Measurements from ENCODE around the gene TLE6.
A peak's percentile ranks its signal among the peaks of the same experiment; 100 is the strongest.

The TLE6 gene

DNA sequence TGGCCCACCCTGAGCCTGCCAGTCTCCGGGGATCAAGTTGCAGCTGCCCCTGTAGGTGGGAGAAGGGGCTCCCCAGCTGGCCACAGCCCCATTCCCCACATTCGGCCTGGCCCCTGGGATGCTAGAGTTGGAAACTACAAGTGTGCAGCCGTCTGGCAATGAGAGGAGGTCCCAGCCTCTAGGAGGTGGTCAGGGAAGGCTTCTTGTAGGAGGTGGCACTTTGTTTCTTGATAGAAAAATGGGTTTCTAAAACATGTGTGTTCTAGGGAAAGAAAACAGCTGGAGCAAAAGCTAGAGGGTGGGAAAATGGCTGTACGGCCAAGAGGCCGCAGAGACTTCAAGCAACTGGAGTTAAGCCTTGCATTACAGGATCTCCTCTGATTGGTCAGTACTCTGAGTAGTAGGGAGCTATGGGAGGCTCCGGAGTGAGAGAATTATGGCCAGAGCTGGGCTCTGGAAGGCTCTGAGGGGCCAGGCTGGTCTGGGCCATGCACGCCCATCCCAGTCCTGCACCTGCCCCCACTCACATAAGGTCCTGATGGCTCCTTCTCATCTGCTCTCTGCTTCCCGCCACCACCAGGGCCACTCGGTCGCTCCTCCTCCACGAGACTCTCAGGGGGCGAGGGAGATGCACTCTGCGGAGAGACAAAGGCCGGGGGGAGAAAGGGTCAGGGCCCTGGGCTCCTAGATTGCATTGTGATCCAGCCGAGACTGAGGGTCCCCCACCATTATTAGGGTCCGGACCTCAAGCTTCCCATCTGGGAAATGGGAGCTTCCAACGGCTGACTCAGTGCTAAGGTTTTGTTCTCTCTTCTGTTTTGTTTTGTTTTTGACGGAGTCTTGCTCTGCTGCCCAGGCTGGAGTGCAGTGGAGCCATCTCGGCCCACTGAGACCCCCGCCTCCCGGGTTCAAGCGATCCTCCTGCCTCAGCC lies 38.0 kb downstream of the TLE6 start:
- WGBS, 2 experiments (ENCODE audit: insufficient coverage in 2 of 2), result 90 to 92% methylated on average over 19 to 21 of the region's 22 CpGs
- Histone ChIP-seq H3K36me3 (ENCODE audit: control insufficient read depth, insufficient read depth, low read length) (no peaks in the 10 kb centered on the region), H3K4me1 (ENCODE audit: control insufficient read depth, insufficient read depth, low read length, poor library complexity, severe bottlenecking) (no peaks in the 10 kb centered on the region), H3K9me3 (ENCODE audit: control insufficient read depth, low read length) (no peaks in the 10 kb centered on the region), H3K4me3 (ENCODE audit: extremely low read depth, insufficient read depth, low read length, poor library complexity, severe bottlenecking) (no peak overlapping the region), H3K27ac (ENCODE audit: low read depth, low read length, severe bottlenecking) (no peak overlapping the region)

DNA sequence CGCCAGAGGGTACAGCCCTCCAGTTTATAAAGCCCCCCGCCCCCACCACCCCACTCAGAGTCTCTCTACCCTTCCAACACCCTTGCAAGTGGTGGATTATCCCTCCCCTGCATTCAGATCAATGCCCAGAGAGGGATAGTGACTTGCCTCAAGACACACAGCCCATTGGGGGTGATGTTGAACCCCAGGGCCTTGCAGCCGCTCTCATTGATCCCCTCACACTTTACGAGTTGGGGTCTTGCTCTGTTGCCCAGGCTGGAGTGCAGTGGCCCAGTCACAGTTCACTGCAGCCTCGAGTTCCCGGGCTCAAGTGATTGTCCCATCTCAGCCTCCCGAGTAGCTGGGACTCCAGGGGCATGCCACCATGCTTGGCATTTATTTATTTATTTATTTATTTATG lies 40.6 kb downstream of the TLE6 start:
- WGBS, 2 experiments (ENCODE audit: insufficient coverage in 2 of 2), result 80 to 100% methylated on average over 2 to 3 of the region's 7 CpGs
- H3K36me3 ChIP-seq (ENCODE audit: control insufficient read depth, insufficient read depth, low read length), result no peaks in the 10 kb centered on the region
- no peak overlapping the region for H3K27ac ChIP-seq (ENCODE audit: low read depth, low read length, severe bottlenecking)
- H3K4me1 ChIP-seq (ENCODE audit: control insufficient read depth, insufficient read depth, low read length, poor library complexity, severe bottlenecking), result no peaks in the 10 kb centered on the region
- no peak overlapping the region for H3K4me3 ChIP-seq (ENCODE audit: extremely low read depth, insufficient read depth, low read length, poor library complexity, severe bottlenecking)
- H3K9me3 ChIP-seq (ENCODE audit: control insufficient read depth, low read length), result no peaks in the 10 kb centered on the region

DNA sequence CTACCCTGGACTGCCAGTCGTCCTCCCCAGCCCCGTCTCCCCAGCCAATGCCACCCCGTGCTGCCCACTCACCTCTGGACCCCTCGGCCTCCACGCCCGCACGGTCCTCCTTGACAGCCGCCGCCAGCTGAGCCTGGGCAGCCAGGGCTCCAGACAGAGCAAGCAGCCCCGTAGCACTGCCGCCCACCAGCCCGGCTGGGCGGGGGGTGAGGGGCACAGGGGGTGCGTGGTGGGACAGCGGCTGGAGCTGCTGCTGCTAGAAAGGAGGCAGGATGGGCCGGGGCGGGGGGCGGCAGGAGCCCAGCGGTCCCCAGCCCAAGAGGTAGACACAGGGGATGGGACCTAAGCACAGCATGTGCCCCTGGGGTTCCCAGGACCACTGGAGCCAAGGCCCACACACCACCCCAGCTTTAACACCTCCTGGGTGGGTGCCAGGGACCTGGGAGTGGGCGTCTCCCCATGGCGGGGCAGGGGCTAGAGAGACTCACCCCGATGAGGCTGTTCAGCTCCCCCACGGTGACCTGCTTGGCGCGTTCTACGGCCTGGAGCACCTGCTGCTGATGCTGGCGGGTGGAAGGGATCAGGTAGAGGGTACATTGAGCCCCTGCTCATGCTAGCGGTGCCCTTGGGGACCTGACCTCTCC lies 42.0 kb downstream of the TLE6 start:
- peaks cover 1% of the 10 kb centered on the region for H3K4me1 ChIP-seq (ENCODE audit: control insufficient read depth, insufficient read depth, low read length, poor library complexity, severe bottlenecking)
- no peaks in the 10 kb centered on the region for H3K9me3 ChIP-seq (ENCODE audit: control insufficient read depth, low read length)
- H3K36me3 ChIP-seq (ENCODE audit: control insufficient read depth, insufficient read depth, low read length), result no peaks in the 10 kb centered on the region
- 85 to 89% methylated on average over 13 to 21 of the region's 28 CpGs for WGBS, 2 experiments (ENCODE audit: insufficient coverage in 2 of 2)
- no peak overlapping the region for H3K4me3 ChIP-seq (ENCODE audit: extremely low read depth, insufficient read depth, low read length, poor library complexity, severe bottlenecking)
- no peak overlapping the region for H3K27ac ChIP-seq (ENCODE audit: low read depth, low read length, severe bottlenecking)

DNA sequence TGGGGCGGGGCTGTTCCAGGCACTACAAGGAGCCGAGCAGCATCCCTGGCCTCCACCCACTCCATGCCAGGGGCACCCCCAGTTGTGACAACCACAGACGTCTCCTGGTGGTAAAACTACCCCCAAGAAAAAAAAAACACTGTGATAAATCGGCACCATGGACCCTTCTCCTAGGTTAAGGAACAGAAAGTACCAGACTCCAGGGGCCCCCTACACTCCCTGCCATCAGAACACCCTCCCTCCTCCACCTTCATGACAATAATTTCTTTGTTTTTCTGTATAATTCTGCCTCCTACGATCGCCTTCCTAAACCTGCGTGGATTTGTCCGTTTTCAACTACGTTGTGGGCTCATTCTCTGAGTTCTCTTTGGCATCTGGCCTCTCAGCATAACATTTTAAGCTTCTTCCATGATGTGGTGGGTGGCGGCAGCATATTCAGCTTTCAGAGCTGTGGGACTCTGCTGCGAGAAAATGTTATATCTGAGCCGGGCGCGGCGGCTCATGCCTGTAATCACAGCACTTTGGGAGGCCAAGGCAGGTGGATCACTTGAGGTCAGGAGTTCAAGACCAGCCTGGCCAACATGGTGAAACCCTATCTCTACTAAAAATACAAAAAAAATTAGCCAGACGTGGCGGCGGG lies 43.1 kb downstream of the TLE6 start:
- 81 to 86% methylated on average over 14 to 17 of the region's 18 CpGs for WGBS, 2 experiments (ENCODE audit: insufficient coverage in 2 of 2)
- H3K27ac ChIP-seq (ENCODE audit: low read depth, low read length, severe bottlenecking), result no peak overlapping the region
- no peak overlapping the region for H3K4me3 ChIP-seq (ENCODE audit: extremely low read depth, insufficient read depth, low read length, poor library complexity, severe bottlenecking)
- no peaks in the 10 kb centered on the region for H3K36me3 ChIP-seq (ENCODE audit: control insufficient read depth, insufficient read depth, low read length)
- H3K4me1 ChIP-seq (ENCODE audit: control insufficient read depth, insufficient read depth, low read length, poor library complexity, severe bottlenecking), result peaks cover 10% of the 10 kb centered on the region
- H3K9me3 ChIP-seq (ENCODE audit: control insufficient read depth, low read length), result no peaks in the 10 kb centered on the region

DNA sequence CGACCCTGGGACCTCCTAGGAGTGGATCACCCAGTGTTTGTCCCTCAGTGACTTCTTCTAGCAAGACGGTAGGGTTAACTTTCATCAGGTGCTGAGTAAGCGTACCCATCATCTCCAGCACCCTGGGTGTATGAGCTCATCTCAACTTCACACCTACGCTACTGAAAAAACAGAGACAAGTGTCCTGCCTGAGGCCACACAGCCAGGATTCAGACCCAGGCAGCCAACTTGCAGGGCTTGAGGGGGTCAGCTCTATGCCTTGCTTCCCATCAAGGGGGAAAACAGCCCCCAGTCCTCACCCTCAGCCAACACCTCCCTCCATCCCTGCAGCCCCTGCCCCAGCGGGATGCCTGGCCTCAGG lies 47.1 kb downstream of the TLE6 start:
- Histone ChIP-seq H3K4me3 (ENCODE audit: extremely low read depth, insufficient read depth, low read length, poor library complexity, severe bottlenecking) (no peak overlapping the region), H3K9me3 (ENCODE audit: control insufficient read depth, low read length) (peaks cover 6% of the 10 kb centered on the region), H3K36me3 (ENCODE audit: control insufficient read depth, insufficient read depth, low read length) (no peaks in the 10 kb centered on the region), H3K4me1 (ENCODE audit: control insufficient read depth, insufficient read depth, low read length, poor library complexity, severe bottlenecking) (peaks cover 15% of the 10 kb centered on the region), H3K27ac (ENCODE audit: low read depth, low read length, severe bottlenecking) (no peak overlapping the region)
- WGBS, 2 experiments (ENCODE audit: insufficient coverage in 2 of 2), result 10 to 20% methylated on average over 3 to 4 of the region's 5 CpGs

DNA sequence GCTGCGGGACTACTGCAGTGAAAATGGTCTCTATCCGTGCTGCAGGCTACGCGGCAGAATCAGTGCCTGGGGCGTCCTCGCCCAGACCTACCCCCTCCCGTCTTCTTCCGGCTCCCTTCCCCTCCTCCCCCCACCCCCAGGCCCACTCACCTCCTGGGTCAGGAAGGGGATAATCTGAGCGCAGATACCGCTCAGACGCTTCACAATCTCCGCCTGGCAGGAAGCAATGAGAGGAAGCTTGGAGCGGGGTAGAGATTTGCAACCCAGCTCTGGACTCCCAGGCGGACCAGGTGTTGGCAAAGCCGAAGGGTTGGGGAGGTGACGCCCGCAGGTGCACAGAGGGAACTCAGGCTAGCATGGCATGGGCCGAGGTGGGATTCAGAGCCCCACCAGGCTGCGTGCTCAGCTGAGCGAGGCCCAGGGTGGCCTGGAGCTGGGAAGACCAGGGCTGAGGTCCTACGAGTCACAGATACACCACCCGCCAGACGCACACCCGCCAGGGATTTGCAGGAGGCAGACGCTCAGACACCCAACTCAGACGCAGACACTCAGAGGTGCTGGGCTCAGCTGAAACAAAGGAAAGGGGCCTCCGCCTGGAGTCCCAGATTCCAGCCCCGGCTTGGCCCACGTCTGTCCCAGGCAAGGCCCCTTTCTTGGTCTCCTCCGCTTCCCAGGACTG lies 47.6 kb downstream of the TLE6 start:
- 8 to 17% methylated on average over 21 to 24 of the region's 30 CpGs for WGBS, 2 experiments (ENCODE audit: insufficient coverage in 2 of 2)
- Histone ChIP-seq H3K27ac (ENCODE audit: low read depth, low read length, severe bottlenecking) (peak overlapping the region; percentile 45), H3K4me3 (ENCODE audit: extremely low read depth, insufficient read depth, low read length, poor library complexity, severe bottlenecking) (no peak overlapping the region), H3K36me3 (ENCODE audit: control insufficient read depth, insufficient read depth, low read length) (no peaks in the 10 kb centered on the region), H3K4me1 (ENCODE audit: control insufficient read depth, insufficient read depth, low read length, poor library complexity, severe bottlenecking) (peaks cover 15% of the 10 kb centered on the region), H3K9me3 (ENCODE audit: control insufficient read depth, low read length) (peaks cover 6% of the 10 kb centered on the region)

DNA sequence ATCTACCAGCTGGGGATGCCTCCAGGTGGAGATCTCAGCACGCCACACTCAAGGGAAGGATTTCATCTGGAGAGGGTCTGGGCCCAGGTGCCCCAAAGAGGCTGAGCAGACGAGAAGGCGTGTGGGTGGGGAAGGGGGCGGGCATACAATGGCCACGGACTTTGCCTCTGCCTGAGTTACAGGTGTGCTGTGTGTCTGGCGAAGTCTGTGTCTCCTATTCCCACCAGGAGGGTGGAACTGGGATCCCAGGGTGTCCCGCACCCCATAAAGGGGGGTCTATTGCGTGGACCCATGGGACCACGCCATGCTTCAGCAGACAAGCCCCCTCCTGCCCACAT lies 48.2 kb downstream of the TLE6 start:
- H3K4me1 ChIP-seq (ENCODE audit: control insufficient read depth, insufficient read depth, low read length, poor library complexity, severe bottlenecking), result peaks cover 15% of the 10 kb centered on the region
- peaks cover 6% of the 10 kb centered on the region for H3K9me3 ChIP-seq (ENCODE audit: control insufficient read depth, low read length)
- 32 to 46% methylated on average over 3 to 6 of the region's 9 CpGs for WGBS, 2 experiments (ENCODE audit: insufficient coverage in 2 of 2)
- no peaks in the 10 kb centered on the region for H3K36me3 ChIP-seq (ENCODE audit: control insufficient read depth, insufficient read depth, low read length)
- no peak overlapping the region for H3K27ac ChIP-seq (ENCODE audit: low read depth, low read length, severe bottlenecking)
- no peak overlapping the region for H3K4me3 ChIP-seq (ENCODE audit: extremely low read depth, insufficient read depth, low read length, poor library complexity, severe bottlenecking)

DNA sequence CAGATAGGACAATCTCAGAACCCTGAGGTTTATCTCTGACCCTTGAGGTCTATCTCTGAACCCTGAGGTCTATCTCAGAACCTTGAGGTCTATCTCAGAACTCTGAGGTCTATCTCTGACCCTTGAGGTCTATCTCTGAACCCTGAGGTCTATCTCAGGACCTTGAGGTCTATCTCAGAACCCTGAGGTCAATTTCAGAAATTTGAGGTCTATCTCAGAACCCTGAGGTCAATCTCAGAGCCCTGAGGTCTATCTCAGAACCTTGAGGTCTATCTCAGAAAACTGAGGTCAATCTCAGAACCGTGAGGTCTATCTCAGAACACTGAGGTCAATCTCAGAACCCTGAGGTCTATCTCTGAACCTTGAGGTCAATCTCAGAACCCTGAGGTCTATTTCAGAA lies 49.4 kb downstream of the TLE6 start:
- H3K4me3 ChIP-seq (ENCODE audit: extremely low read depth, insufficient read depth, low read length, poor library complexity, severe bottlenecking), result no peak overlapping the region
- 83 to 100% methylated on average over 1 of the region's 1 CpG for WGBS, 2 experiments (ENCODE audit: insufficient coverage in 2 of 2)
- peaks cover 15% of the 10 kb centered on the region for H3K4me1 ChIP-seq (ENCODE audit: control insufficient read depth, insufficient read depth, low read length, poor library complexity, severe bottlenecking)
- H3K36me3 ChIP-seq (ENCODE audit: control insufficient read depth, insufficient read depth, low read length), result no peaks in the 10 kb centered on the region
- H3K9me3 ChIP-seq (ENCODE audit: control insufficient read depth, low read length), result peaks cover 6% of the 10 kb centered on the region
- H3K27ac ChIP-seq (ENCODE audit: low read depth, low read length, severe bottlenecking), result no peak overlapping the region

DNA sequence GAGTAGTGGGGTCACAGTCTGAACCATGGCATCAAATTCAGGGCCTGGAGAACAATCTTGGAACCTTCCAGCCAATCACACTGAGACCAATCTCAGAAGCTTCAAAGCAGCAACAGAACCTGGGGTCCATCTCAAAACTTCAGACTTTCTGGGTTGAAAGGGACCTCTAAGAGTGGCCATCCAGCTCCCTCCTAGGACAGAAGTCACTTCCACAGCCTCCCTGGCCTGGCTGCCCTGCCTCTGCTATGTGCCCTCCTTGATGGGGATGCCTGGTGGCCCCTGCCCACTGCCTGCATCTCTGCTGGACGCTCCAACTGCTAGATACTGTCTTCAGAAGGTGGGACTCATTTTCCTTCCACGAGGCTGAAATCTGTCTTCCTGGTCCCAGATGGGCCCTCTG lies 49.9 kb downstream of the TLE6 start:
- H3K27ac ChIP-seq (ENCODE audit: low read depth, low read length, severe bottlenecking), result no peak overlapping the region
- no peak overlapping the region for H3K4me3 ChIP-seq (ENCODE audit: extremely low read depth, insufficient read depth, low read length, poor library complexity, severe bottlenecking)
- H3K36me3 ChIP-seq (ENCODE audit: control insufficient read depth, insufficient read depth, low read length), result no peaks in the 10 kb centered on the region
- 61 to 85% methylated on average over 2 of the region's 2 CpGs for WGBS, 2 experiments (ENCODE audit: insufficient coverage in 2 of 2)
- peaks cover 15% of the 10 kb centered on the region for H3K4me1 ChIP-seq (ENCODE audit: control insufficient read depth, insufficient read depth, low read length, poor library complexity, severe bottlenecking)
- peaks cover 6% of the 10 kb centered on the region for H3K9me3 ChIP-seq (ENCODE audit: control insufficient read depth, low read length)

DNA sequence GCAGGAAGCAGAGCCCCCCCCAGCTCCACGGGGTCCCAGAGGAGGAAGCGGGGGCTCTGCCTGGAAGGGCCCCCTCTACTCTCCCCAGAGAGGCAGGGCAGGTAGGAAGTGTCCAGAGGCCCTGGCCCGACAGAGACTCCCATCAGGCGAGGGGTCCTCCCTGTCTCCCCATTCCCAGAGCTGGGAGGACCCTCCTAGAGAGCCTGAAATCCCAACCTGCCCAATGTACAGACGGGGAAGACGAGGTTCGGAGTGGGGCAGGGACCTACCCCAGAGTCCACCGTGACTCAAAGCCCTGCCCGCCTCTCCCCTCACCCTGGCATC lies 50.6 kb downstream of the TLE6 start:
- peaks cover 6% of the 10 kb centered on the region for H3K9me3 ChIP-seq (ENCODE audit: control insufficient read depth, low read length)
- WGBS, 2 experiments (ENCODE audit: insufficient coverage in 2 of 2), result 23 to 49% methylated on average over 6 to 9 of the region's 9 CpGs
- H3K4me3 ChIP-seq (ENCODE audit: extremely low read depth, insufficient read depth, low read length, poor library complexity, severe bottlenecking), result no peak overlapping the region
- H3K27ac ChIP-seq (ENCODE audit: low read depth, low read length, severe bottlenecking), result no peak overlapping the region
- H3K4me1 ChIP-seq (ENCODE audit: control insufficient read depth, insufficient read depth, low read length, poor library complexity, severe bottlenecking), result peaks cover 15% of the 10 kb centered on the region
- no peaks in the 10 kb centered on the region for H3K36me3 ChIP-seq (ENCODE audit: control insufficient read depth, insufficient read depth, low read length)
